ENCODE data around the gene TC2N.
"Not testable (repeated sequence)": the region's sequence is repeated elsewhere in the genome, so short reads cannot be mapped to it uniquely, and the experiment has no call there.

Gene TC2N

GRCh38 chr14:91870890-91871289 is 3.6 kb upstream of the TC2N start:
- no peak for DNase-seq

- DNase-seq: no peak
Measured at GRCh38 chr14:91870001-91870400, 2.7 kb upstream of the TC2N start.

- no peak for DNase-seq
Measured at GRCh38 chr14:91869556-91869955, 2.2 kb upstream of the TC2N start.

GRCh38 chr14:91866511-91867295 is 633 bp downstream of the TC2N start:
- no peak for DNase-seq

- no peak for DNase-seq
Measured at GRCh38 chr14:91866061-91866460, 1.3 kb downstream of the TC2N start.

GRCh38 chr14:91862417-91862816 is 4.9 kb downstream of the TC2N start:
- DNase-seq: no peak

- DNase-seq: no peak
Measured at GRCh38 chr14:91861091-91861490, 6.2 kb downstream of the TC2N start.

- no peak for DNase-seq
Measured at GRCh38 chr14:91860238-91860637, 7.1 kb downstream of the TC2N start.

GRCh38 chr14:91858536-91859275 is 8.6 kb downstream of the TC2N start:
- DNase-seq: no peak

- no peak for DNase-seq
Measured at GRCh38 chr14:91857614-91858013, 9.7 kb downstream of the TC2N start.

GRCh38 chr14:91854327-91854934 is 12.9 kb downstream of the TC2N start:
- no peak for DNase-seq

GRCh38 chr14:91851563-91851962 is 15.8 kb downstream of the TC2N start:
- no peak for DNase-seq

- no peak for DNase-seq
Measured at GRCh38 chr14:91848504-91849001, 18.8 kb downstream of the TC2N start.

- no peak for DNase-seq
Measured at GRCh38 chr14:91847693-91848092, 19.6 kb downstream of the TC2N start.

GRCh38 chr14:91845652-91846051 is 21.7 kb downstream of the TC2N start:
- DNase-seq: no peak

- not testable (repeated sequence) for DNase-seq
Measured at GRCh38 chr14:91845056-91845455, 22.3 kb downstream of the TC2N start.

- DNase-seq: no peak
Measured at GRCh38 chr14:91844029-91844428, 23.3 kb downstream of the TC2N start.

GRCh38 chr14:91843437-91843836 is 23.9 kb downstream of the TC2N start:
- no peak for DNase-seq

- DNase-seq: no peak
Measured at GRCh38 chr14:91841065-91841464, 26.3 kb downstream of the TC2N start.

- no peak for DNase-seq
Measured at GRCh38 chr14:91839749-91840148, 27.6 kb downstream of the TC2N start.

- no peak for DNase-seq
Measured at GRCh38 chr14:91837076-91837475, 30.3 kb downstream of the TC2N start.

All from anterior cingulate cortex (tissue), 58 donors.